Kidney (tissue), 14 donors: Measurements from ENCODE around the gene ADARB1. TPM values are rescaled to one million over a fixed set of nuclear protein-coding genes. Genes with fewer than 3 reads are reported as not detected.
A peak's percentile ranks its signal among the peaks of the same experiment; 100 is the strongest.

ENCODE experiments used
- DNase-seq, 5 donors: peaks; one replicate each; pipeline ENCODE4 v3.0.0-alpha.2; 2013 to 2020
- FAIRE-seq: peaks from 2 replicates; lab custom pipeline; 2012; peaks lifted over from hg19 to GRCh38; lab: Jason Lieb, UNC
- H3K27ac ChIP-seq, 2 donors: one replicate each; pipeline ENCODE4 v1.7.0; 2013; ENCODE audit warnings: low read depth in 2 of 2, low read length in 2 of 2, inconsistent platforms in 1 of 2
- H3K27me3 ChIP-seq: one replicate; pipeline ENCODE4 v1.7.1; 2013; ENCODE audit warnings: low read length, inconsistent platforms; ENCODE audit not compliant: control insufficient read depth, insufficient read depth
- H3K36me3 ChIP-seq, 3 donors: one replicate each; pipeline versions ENCODE4 v1.7.0 to v1.7.1; 2013; ENCODE audit warnings: low read length in 3 of 3, control low read depth in 1 of 3, inconsistent platforms in 1 of 3; ENCODE audit not compliant: insufficient read depth in 3 of 3, control insufficient read depth in 2 of 3
- H3K4me1 ChIP-seq, 3 donors: one replicate each; pipeline versions ENCODE4 v1.7.0 to v1.7.1; 2013; ENCODE audit warnings: low read length in 3 of 3, inconsistent platforms in 1 of 3, low read depth in 1 of 3; ENCODE audit not compliant: control insufficient read depth in 2 of 3, insufficient read depth in 2 of 3
- H3K4me3 ChIP-seq, 3 donors: one replicate each; pipeline versions ENCODE4 v1.7.0 to v1.8.1; 2013; ENCODE audit warnings: low read length in 3 of 3, control low read depth in 1 of 3, inconsistent platforms in 1 of 3
- H3K9ac ChIP-seq, 3 donors: one replicate each; pipeline versions ENCODE4 v1.7.0 to v1.7.1; 2013; ENCODE audit warnings: low read length in 3 of 3, control low read depth in 1 of 3, inconsistent platforms in 1 of 3
- H3K9me3 ChIP-seq, 3 donors: one replicate each; pipeline versions ENCODE4 v1.7.0 to v1.7.1; 2013; ENCODE audit warnings: low read length in 3 of 3, control low read depth in 1 of 3, inconsistent platforms in 1 of 3; ENCODE audit not compliant: control insufficient read depth in 2 of 3, insufficient read depth in 1 of 3
- CTCF ChIP-seq: IDR thresholded peaks from 3 replicates; pipeline ENCODE4 v1.5.1; 2012; ENCODE audit warnings: mild to moderate bottlenecking, moderate library complexity, borderline replicate concordance; ENCODE audit not compliant: insufficient read depth; ENCODE audit errors: extremely low read depth
- intact Hi-C: fragments of 100-400 bp; cut with DNase I; formaldehyde crosslinking; loops from one replicate; pipeline ENCODE4 v1.11.1; 2022
- polyA plus RNA-seq: library from polyadenylated mRNA; stranded (reverse); fragments of 350-450 nt; fragmentation: Illumina TruSeq; extraction: RNeasy Lipid Tissue Mini Kit (QIAGEN cat#74804); gene quantifications from one replicate; pipeline ENCODE4 v1.2.3, GENCODE V29; 2014; ENCODE audit warnings: low read depth, low replicate concordance; ENCODE audit not compliant: insufficient read depth
- total RNA-seq: library from RNA; stranded (reverse); fragmentation: NEBNext Ultra II Directional; extraction: Animal tissue kit (Norgen Biotek cat#: 25700); gene quantifications from one replicate; pipeline ENCODE4 v1.2.1, GENCODE V29; 2021
- donor health status: control.
- donor health status: control.
- donor health status: control.
- donor health status: control.
- donor health status: control.
- donor health status: DM: yes; HTN: yes; CAD: no.
- donor health status: Normal renal cell carcinoma (clear cell type).

ADARB1 gene
- total and polyA plus RNA-seq, 2 donors from 2014 or later = 6.7 to 34.9 TPM

GRCh38 chr21:45210461-45210983 lies 136.1 kb downstream of the ADARB1 start:
- Histone ChIP-seq H3K9ac (no peak overlapping the region), H3K4me1 (no peaks in the 10 kb centered on the region), H3K9me3 (no peaks in the 10 kb centered on the region), H3K27me3 (no peaks in the 10 kb centered on the region), H3K36me3 (peaks cover 0 to 2% (median 0%) of the 10 kb centered on the region in 3 donors), H3K27ac (no peak overlapping the region), H3K4me3 (no peak overlapping the region)
- intact Hi-C loops = no loop called here
- FAIRE-seq (no peak), DNase-seq (no peak)
- no peak for TF ChIP-seq CTCF

GRCh38 chr21:45211661-45212060 lies 137.3 kb downstream of the ADARB1 start:
- no peak overlapping the region for H3K27ac ChIP-seq
- H3K9ac ChIP-seq = no peak overlapping the region
- no peak for TF ChIP-seq CTCF
- H3K36me3 ChIP-seq = peaks cover 0 to 2% (median 0%) of the 10 kb centered on the region in 3 donors
- no peaks in the 10 kb centered on the region for H3K9me3 ChIP-seq
- DNase-seq (peak in 1 of 5 donors; percentile 46), FAIRE-seq (no peak)
- no peaks in the 10 kb centered on the region for H3K27me3 ChIP-seq
- H3K4me3 ChIP-seq = no peak overlapping the region
- intact Hi-C loops = no loop called here
- no peaks in the 10 kb centered on the region for H3K4me1 ChIP-seq

- intact Hi-C loops = no loop called here
- DNase-seq (no peak), FAIRE-seq (no peak)
- no peak overlapping the region for H3K27ac ChIP-seq
- H3K36me3 ChIP-seq = peaks cover 0 to 2% (median 0%) of the 10 kb centered on the region in 3 donors
- peaks cover 0 to 3% (median 0%) of the 10 kb centered on the region in 3 donors for H3K9me3 ChIP-seq
- H3K4me3 ChIP-seq = no peak overlapping the region
- H3K4me1 ChIP-seq = no peaks in the 10 kb centered on the region
- no peaks in the 10 kb centered on the region for H3K27me3 ChIP-seq
- no peak for TF ChIP-seq CTCF
- no peak overlapping the region for H3K9ac ChIP-seq
Measured at GRCh38 chr21:45213392-45213791, 139.0 kb downstream of the ADARB1 start.

GRCh38 chr21:45215213-45215612 lies 140.8 kb downstream of the ADARB1 start:
- Histone ChIP-seq H3K36me3 (peaks cover 0 to 2% (median 0%) of the 10 kb centered on the region in 3 donors), H3K4me1 (no peaks in the 10 kb centered on the region), H3K27me3 (no peaks in the 10 kb centered on the region), H3K4me3 (no peak overlapping the region), H3K9me3 (peaks cover 0 to 3% (median 0%) of the 10 kb centered on the region in 3 donors), H3K9ac (no peak overlapping the region), H3K27ac (no peak overlapping the region)
- DNase-seq (no peak), FAIRE-seq (no peak)
- TF ChIP-seq CTCF = no peak
- intact Hi-C loops = no loop called here
